Measurements from ENCODE around the gene SPAG7.

The SPAG7 gene

DNA sequence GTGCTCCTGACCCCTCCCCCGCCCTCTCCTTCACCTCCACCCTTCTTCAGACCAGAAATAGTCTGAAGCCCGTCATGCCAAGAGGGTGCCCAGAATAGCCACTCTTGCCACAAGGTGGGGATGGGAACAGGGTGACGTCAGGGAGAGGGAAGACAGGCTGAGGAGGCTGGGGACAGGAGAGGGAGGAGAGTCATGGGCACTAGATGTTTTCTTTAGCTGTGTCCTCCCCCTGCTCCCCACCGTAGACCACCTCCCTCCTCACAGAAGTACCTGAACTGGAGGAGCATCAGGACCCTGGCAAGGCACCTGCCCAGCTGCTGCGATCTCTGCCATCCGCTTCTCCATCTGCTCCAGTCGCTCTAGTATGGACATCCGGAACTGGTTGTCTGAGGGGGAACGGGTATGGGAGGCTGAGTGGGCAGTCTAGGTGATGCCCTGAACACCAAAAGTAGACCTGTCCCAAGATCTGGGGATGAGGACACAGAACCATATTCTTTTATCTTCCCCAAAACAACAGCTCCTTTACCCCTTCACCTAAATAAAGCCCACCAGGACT lies 6.6 kb upstream of the SPAG7 start:
- DNase-seq (ENCODE audit: low read depth): no peak

DNA sequence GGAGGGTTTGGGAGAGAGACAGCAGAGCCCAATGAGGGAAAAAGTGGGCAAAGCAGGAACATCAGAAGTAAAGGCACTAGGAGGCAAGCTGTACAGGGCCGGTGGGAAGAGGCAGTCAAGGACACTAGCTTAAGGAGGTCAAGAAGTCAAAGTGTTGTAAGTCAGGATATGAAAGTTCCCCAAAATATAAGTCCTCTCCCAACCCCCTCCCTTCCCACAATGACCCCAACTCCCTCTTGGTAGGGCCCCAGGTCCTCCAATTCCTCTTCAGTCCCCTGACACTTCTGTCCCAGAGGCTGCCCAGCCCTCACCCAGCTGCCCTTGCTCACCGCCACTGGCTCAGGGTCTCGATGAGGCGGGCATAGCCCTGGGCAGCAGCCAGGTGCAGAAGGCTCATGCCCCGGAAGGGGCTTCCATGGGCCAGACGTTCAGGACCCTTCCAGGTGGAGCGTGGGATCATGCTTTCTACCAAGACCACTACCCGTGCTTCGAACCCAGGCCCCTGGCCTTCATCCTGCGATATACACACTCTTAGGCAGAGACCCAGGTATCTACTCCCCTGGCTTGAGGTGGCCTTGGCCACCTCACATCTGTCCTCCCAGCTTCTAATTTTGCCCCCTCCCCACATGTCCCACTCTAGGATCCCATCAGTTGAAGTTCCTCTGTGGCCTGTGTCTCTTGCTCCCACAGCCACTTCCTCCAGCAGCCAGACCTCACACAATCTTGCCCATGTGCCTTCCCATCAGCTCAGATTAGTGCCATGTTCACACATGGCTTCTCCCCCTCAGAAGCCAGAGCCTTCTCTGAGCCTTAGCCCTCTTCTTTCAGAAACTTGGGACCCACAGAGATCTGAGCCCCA lies 5.9 kb upstream of the SPAG7 start:
- DNase-seq (ENCODE audit: low read depth): no peak

DNA sequence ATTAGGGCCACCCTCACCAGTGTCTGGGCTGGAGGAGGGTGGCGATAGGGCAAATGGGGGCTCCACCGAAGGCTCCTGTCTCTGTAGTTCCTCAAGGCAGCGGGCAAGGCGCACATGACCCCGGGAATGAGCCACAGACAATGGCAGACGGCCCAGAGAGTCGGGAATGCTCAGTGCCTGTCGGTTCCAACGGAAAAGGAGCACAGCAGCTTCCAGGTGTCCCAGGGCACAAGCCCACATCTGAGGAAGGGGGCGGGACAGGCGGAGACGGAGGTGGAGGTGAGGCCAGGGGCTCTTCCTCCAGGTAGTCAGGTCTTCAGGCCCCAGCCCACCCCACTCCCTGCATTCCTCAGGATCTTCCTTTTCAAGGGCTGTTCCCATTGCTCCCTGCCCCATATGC lies 5.1 kb upstream of the SPAG7 start:
- no peak for DNase-seq (ENCODE audit: low read depth)

DNA sequence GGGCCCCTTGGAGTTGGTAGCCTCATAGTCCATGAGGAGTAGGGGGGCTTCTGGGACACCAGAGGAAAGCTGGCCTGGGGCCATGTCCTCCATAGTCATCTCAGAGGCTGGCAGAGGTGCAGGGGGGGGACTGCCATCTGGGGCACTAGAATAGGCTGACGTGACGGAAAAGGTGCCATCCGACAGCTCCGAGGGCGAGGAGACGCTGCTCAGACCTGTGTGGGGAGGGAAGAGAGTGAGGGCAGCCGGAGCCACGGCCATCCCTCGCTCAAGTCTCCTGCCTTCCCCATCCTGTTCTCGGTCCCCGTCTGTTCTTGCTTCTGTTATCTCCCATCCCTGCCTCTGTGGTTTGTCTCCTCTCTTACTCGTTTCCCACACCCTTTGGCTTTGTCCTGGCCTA lies 4.7 kb upstream of the SPAG7 start:
- DNase-seq (ENCODE audit: low read depth): no peak

DNA sequence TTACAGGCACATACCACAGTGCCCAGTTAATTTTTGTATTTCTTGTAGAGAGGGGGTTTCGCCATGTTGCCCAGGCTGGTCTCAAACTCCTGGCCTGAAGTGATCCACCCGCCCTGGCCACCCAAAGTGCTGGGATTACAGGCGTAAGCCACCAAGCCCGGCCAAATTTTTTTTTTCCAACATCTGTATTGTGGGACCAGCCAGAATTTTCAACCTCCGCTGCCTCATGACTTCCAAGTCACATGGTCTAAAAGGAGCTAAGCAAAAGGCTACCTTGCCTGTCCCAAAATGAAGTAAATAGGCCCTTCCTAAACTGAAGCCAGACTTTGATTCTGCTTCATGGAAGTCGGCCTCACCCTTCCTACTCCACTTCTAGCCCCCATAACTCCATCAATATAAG lies 4.2 kb upstream of the SPAG7 start:
- DNase-seq (ENCODE audit: low read depth): no peak

DNA sequence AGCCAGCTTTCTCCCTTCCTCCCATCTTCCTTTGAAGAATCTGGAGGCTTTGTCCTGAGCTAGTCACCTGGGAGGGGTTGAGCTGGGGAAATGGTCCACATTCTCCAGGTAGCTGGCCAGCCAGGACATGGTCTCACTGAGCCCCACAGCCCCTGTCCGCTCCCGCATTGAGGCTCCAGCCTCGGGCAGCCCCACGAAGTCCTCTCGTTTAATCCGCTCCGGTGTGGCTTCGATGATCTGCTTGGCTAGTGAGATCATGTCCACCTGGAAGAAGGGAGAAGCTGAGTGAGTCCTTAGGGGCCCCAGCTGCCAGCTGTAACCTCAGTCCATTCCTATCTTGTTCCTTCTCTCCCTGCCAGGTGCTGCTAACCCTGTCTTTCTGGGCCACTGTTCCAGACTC lies 2.7 kb upstream of the SPAG7 start:
- no peak for DNase-seq (ENCODE audit: low read depth)

- peak; percentile 35 for DNase-seq (ENCODE audit: low read depth)
Measured at GRCh38 chr17:4969551-4970173, 2.0 kb upstream of the SPAG7 start.

DNA sequence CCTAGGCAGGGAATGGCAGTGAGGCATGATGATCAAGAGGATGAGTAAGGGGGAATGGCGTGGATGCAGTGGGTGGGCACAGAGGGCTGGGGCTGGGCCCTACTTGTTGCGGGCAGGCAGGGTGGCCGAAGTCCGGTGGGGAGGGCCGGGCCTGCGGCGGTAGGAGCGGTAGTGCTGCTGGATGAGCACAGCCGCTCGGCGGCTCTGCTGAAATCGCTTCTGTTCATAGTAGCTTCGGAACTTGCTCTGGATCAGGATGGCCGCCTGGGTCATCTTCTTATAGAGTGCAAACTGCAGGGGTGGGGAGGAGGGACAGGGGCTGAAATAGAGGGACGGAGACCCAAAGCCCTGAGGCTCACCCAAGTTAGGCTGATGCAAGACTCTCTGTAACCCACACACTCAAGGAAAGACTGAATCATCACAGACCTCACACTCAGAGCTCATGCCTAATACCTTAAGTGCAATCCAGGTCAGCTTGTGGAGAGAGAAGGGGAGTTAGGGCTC lies 1.5 kb upstream of the SPAG7 start:
- peak; percentile 41 for DNase-seq (ENCODE audit: low read depth)

DNA sequence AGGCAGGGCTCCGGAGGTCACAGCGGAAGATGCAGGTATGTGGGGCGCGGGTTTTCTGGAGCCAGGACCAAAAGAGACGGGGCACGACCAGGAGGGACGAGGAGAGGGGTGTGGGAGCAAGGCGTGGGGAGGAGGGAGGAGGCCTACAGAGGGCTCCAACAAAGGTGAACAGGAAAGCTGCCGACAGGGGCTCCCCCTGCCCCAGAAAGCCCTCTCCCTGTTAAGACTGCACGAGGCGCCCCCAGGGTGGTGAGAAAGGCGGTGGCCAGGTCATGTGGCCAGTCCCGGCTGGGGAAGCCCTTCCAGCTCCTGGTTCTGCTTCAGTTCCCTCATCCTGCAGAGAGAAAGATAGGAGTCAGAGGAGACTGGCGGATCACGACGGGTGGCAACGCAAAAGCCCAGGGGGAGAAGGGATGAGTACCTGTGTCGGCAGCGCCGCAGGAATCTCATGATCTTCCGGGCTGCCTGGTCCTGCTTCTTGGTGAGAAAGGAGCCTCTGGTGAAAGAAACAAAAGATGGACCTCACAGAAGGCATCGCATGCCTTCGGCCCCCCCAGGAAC lies 949 bp upstream of the SPAG7 start:
- DNase-seq (ENCODE audit: low read depth): no peak

DNA sequence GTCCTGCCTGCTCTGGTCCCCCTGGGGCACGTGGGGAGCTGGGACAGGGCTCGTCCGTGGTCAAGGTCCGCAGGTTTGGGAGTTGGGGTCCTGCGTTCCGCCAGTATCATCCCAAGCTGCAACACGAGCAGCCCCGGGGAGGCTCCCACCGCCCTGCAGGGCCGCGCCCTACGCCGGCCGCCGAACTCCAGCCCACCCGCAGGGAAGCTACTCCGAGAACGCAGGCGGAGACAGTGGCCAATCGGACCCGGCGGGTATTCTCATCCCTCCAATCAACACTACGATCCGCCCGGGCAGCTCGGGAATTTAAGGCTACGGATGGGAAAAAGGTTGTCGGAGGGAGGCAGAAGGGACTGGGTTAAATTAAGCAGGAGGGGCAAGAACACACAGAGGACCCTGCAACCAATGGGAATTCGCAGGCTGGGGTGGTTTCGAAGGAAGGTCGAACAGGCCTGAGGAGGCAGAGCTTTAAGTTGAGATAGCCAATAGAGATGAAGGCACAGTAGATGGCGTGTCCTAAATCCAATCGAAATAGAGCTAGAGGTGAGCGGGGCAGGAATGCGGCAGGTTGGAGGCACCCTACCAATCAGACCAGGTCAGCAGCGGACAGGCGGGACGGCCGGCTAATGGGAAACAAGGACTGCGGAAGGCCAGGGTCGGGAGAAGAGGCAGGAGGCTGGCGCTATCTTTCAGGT lies 626 bp downstream of the SPAG7 start:
- peak; percentile 84 for DNase-seq (ENCODE audit: low read depth)

GRCh38 chr17:4965311-4965986 lies 2.2 kb downstream of the SPAG7 start:
- DNase-seq (ENCODE audit: low read depth): no peak

GRCh38 chr17:4960279-4960922 lies 7.2 kb downstream of the SPAG7 start:
- DNase-seq (ENCODE audit: low read depth): no peak

- DNase-seq (ENCODE audit: low read depth): no peak
Measured at GRCh38 chr17:4959261-4959965, 8.2 kb downstream of the SPAG7 start.

DNA sequence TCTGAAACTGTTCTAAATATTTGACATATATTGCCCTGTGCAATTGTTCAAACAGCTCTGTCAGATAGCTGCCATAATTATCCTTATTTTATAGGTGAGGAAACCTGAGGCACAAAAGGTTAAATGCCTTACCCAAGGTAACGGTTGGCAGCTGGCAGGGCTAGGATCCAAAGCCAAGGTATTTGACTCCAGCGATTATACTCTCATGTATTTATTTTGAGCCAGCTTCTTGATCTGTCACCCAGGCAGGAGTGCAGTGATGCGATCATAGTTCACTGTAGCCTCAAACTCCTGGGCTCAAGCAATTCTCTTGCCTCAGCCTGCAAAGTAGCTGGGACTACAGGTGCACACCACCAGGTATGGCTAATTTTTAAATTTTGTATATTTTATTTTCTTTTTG lies 9.5 kb downstream of the SPAG7 start:
- no peak for DNase-seq (ENCODE audit: low read depth)

DNA sequence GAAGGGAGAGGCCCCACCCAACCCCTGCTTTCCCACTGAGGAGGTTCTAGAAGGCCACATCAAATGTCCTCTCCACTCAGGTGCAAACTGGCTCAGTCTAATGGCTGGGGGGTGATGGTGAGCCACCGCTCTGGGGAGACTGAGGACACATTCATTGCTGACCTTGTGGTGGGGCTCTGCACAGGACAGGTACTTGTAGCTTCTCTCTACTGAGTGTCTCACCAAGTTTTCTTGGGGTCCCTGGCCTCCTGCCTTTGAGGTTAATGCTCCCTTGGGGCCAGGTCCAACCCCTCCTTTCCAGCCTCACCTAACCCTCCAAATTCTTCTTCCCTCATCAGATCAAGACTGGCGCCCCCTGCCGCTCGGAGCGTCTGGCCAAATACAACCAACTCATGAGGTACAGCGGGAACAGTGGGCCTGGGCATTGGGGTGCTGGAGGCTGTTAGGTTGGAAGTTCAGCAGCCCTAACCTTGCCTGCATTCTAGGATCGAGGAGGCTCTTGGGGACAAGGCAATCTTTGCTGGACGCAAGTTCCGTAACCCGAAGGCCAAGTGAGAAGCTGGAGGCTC lies 11.0 kb downstream of the SPAG7 start:
- DNase-seq (ENCODE audit: low read depth): no peak

GRCh38 chr17:4955091-4955490 lies 12.5 kb downstream of the SPAG7 start:
- DNase-seq (ENCODE audit: low read depth): no peak

- no peak for DNase-seq (ENCODE audit: low read depth)
Measured at GRCh38 chr17:4953451-4953961, 14.1 kb downstream of the SPAG7 start.

GRCh38 chr17:4951486-4951885 lies 16.1 kb downstream of the SPAG7 start:
- no peak for DNase-seq (ENCODE audit: low read depth)

DNA sequence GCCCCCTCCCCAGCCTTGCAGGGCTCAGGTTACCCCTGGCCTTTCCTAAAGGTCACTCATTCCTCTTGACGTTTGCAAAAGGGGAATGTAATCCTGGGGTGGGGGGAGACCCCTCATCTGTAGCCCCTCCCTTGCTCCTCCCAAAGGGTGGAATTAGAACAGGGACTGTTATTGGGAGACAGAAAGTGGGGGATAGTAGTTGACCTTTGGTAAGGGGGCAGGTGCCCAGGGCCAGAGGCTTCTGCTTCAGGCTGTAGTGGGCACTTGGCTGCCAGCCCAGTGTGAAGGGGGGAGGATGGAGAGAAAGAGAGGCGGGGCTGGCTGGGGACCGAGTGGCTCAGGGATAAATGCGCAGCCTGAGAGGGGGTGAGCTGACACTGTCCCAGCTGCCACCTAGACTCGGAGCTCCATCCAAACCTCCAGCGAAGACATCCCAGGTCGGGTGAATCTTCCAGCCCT lies 16.8 kb downstream of the SPAG7 start, which contains the start of gene ENO3:
ENO3 (plus strand) TSS at position 374 of the 459 bp plus-strand sequence. CDS start 711 bp downstream, outside the sequence.
- no peak for DNase-seq (ENCODE audit: low read depth)
